B cell (primary cell): ENCODE results near the gene AHCY. TPM values are rescaled to one million over a fixed set of nuclear protein-coding genes. Genes with fewer than 3 reads are reported as not detected.
A peak's percentile ranks its signal among the peaks of the same experiment; 100 is the strongest.

ENCODE experiments used
- ATAC-seq: fragments of 200-7000 bp; cut with Tn5 transposase; one replicate; pipeline ENCODE4 v1.10.0; 2021; ENCODE audit warnings: low read depth, mild to moderate bottlenecking, moderate number of reproducible peaks, moderate library complexity
- CTCF ChIA-PET: fragments of 350-600 bp; sonication (Branson Sonifier 250); formaldehyde crosslinking; loops from one replicate; lab custom pipeline; 2021; ENCODE audit warnings: antibody characterized with exemption, inconsistent platforms; lab: Charles Lee
- POLR2A ChIA-PET: fragments of 350-600 bp; sonication (Branson Sonifier 250); formaldehyde crosslinking; loops from one replicate; lab custom pipeline; 2021; ENCODE audit warnings: antibody characterized with exemption; lab: Charles Lee
- DNase-seq: peaks from one replicate; pipeline ENCODE4 v3.0.0; 2013
- H2AFZ ChIP-seq: 2 replicates; pipeline ENCODE4 v1.6.1; 2012; ENCODE audit warnings: mild to moderate bottlenecking, low read depth, low read length; ENCODE audit not compliant: insufficient read depth, poor library complexity, severe bottlenecking
- H3K27ac ChIP-seq, 2 donors: 1 replicate in 1 of 2; 2 replicates in 1 of 2; pipeline ENCODE4 v1.5.1; 2012 to 2013; ENCODE audit warnings: low read length in 2 of 2, mild to moderate bottlenecking in 2 of 2, moderate library complexity in 1 of 2
- H3K27me3 ChIP-seq, 4 experiments: fragments of 200-600 bp in 1 of 4; sonication (generic) in 1 of 4; replicated peaks in 1 of 4; 1 replicate in 2 of 4; 2 replicates in 2 of 4; pipeline versions ENCODE4 v1.6.1 to v1.7.0; 2013 to 2016; ENCODE audit warnings: low read length in 3 of 4, mild to moderate bottlenecking in 2 of 4, mixed read lengths in 1 of 4, moderate library complexity in 1 of 4; ENCODE audit not compliant: insufficient read depth in 4 of 4, control insufficient read depth in 3 of 4; ENCODE audit errors: control extremely low read depth in 1 of 4
- H3K36me3 ChIP-seq, 2 experiments: replicated peaks in 1 of 2; 1 replicate in 1 of 2; 2 replicates in 1 of 2; pipeline versions ENCODE4 v1.6.1 to v1.7.1; 2013; ENCODE audit warnings: low read length in 1 of 2; ENCODE audit not compliant: insufficient read depth in 2 of 2, control insufficient read depth in 1 of 2; ENCODE audit errors: control extremely low read depth in 1 of 2, extremely low read depth in 1 of 2
- H3K4me1 ChIP-seq, 2 donors: fragments of 200-600 bp in 1 of 2; sonication (generic) in 1 of 2; 1 replicate in 1 of 2; 2 replicates in 1 of 2; pipeline versions ENCODE4 v1.5.1 to v1.6.1; 2013 to 2017; ENCODE audit warnings: low read length in 2 of 2; ENCODE audit not compliant: control insufficient read depth in 2 of 2, insufficient read depth in 2 of 2
- H3K4me2 ChIP-seq: replicated peaks from 2 replicates; pipeline ENCODE3; 2012; ENCODE audit warnings: mild to moderate bottlenecking, low read depth, low read length; ENCODE audit not compliant: poor library complexity, severe bottlenecking
- H3K4me3 ChIP-seq, 5 experiments: fragments of 200-600 bp in 1 of 5; sonication (generic) in 1 of 5; 1 replicate in 3 of 5; 2 replicates in 2 of 5; pipeline versions ENCODE4 v1.5.1 to v1.7.0; 2011 to 2016; ENCODE audit warnings: low read length in 4 of 5, mild to moderate bottlenecking in 4 of 5, low read depth in 2 of 5, control low read depth in 1 of 5, moderate library complexity in 1 of 5; ENCODE audit not compliant: insufficient read depth in 1 of 5; ENCODE audit errors: control extremely low read depth in 1 of 5, extremely low read depth in 1 of 5
- H3K79me2 ChIP-seq: fragments of 200-600 bp; sonication (generic); one replicate; pipeline ENCODE4 v1.6.0; 2016; ENCODE audit warnings: low read length; ENCODE audit not compliant: control insufficient read depth, insufficient read depth
- H3K9ac ChIP-seq: fragments of 200-600 bp; sonication (generic); 2 replicates; pipeline ENCODE4 v1.6.1; 2017; ENCODE audit warnings: mild to moderate bottlenecking, low read length, moderate library complexity
- H3K9me3 ChIP-seq, 3 donors: one replicate each; pipeline versions ENCODE4 v1.6.1 to v1.7.1; 2013; ENCODE audit warnings: low read length in 2 of 3; ENCODE audit not compliant: control insufficient read depth in 2 of 3, insufficient read depth in 1 of 3; ENCODE audit errors: control extremely low read depth in 1 of 3
- H4K20me1 ChIP-seq: 2 replicates; pipeline ENCODE4 v1.6.0; 2012; ENCODE audit warnings: mild to moderate bottlenecking, low read length; ENCODE audit not compliant: insufficient read depth, control insufficient read depth, poor library complexity, severe bottlenecking
- H3K27ac Mint-ChIP-seq: one replicate; pipeline ENCODE4 v1.8.0; 2021; ENCODE audit warnings: mixed read lengths
- H3K27me3 Mint-ChIP-seq: one replicate; pipeline ENCODE4 v1.8.0; 2021; ENCODE audit warnings: mixed read lengths
- H3K4me1 Mint-ChIP-seq: one replicate; pipeline ENCODE4 v1.8.0; 2021; ENCODE audit warnings: mixed read lengths
- H3K4me3 Mint-ChIP-seq: one replicate; pipeline ENCODE4 v1.8.0; 2021; ENCODE audit warnings: mixed read lengths
- H3K9me3 Mint-ChIP-seq: one replicate; pipeline ENCODE4 v1.8.0; 2022; ENCODE audit warnings: mixed read lengths; ENCODE audit not compliant: insufficient read depth
- CTCF ChIP-seq: fragments of 200-600 bp; IDR thresholded peaks from one replicate; pipeline ENCODE4 v1.8.0; 2022; ENCODE audit warnings: antibody characterized with exemption, mild to moderate bottlenecking
- EZH2 ChIP-seq: IDR thresholded peaks from 2 replicates; pipeline ENCODE4 v1.6.1; 2012; ENCODE audit warnings: borderline replicate concordance, low read depth, mild to moderate bottlenecking, moderate library complexity, low read length; ENCODE audit not compliant: insufficient read depth, poor library complexity, severe bottlenecking
- WGBS: methylation state at CpG from one replicate; pipeline ENCODE4 v1.1.5; 2013; ENCODE audit warnings: missing lambda C conversion rate; ENCODE audit not compliant: insufficient coverage; 5-methylcytosine and 5-hydroxymethylcytosine counted together
- intact Hi-C: fragments of 100-400 bp; cut with micrococcal nuclease; formaldehyde crosslinking; loops from one replicate; pipeline ENCODE4 v1.10.0; 2022
- polyA plus RNA-seq: library from polyadenylated mRNA; depleted of rRNA; stranded (reverse); fragments of >200 nt; gene quantifications from 2 replicates; pipeline ENCODE4 v1.2.3, GENCODE V29; 2012
- total RNA-seq, 2 donors: library from RNA; stranded (reverse); fragments of 120-200 nt in 1 of 2; gene quantifications; 1 replicate in 1 of 2; 2 replicates in 1 of 2; pipeline versions ENCODE4 v1.2.3 to v1.2.4, GENCODE V29; 2013 to 2022

Gene AHCY
- total and polyA plus RNA-seq, 2 donors (not counting 1 experiment from before 2014, with no cell fraction given) = 43.6 to 44.0 TPM

- H3K27ac ChIP-seq = no peak overlapping the region
- POLR2A ChIA-PET = no interaction called here
- H3K27me3 Mint-ChIP-seq = peaks cover 3% of the 10 kb centered on the region
- CTCF ChIA-PET = interaction anchor here (0.6 to 0.8 kb wide), 5 partner anchors 14 to 499 kb away, joined by 3 to 5 read pairs (median 3); no protein-coding TSS in a partner anchor
- TF ChIP-seq CTCF (no peak), EZH2 (no peak)
- no peaks in the 10 kb centered on the region for H3K9me3 Mint-ChIP-seq
- no peak overlapping the region for H3K9ac ChIP-seq
- intact Hi-C loops = no loop called here
- H3K4me3 Mint-ChIP-seq = peak overlapping the region; percentile 13
- H3K4me3 ChIP-seq = no peak overlapping the region
- peaks cover 0 to 3% (median 0%) of the 10 kb centered on the region in 3 donors for H3K9me3 ChIP-seq
- H4K20me1 ChIP-seq = no peaks in the 10 kb centered on the region
- ATAC-seq = no peak
- DNase-seq = no peak
- no peak overlapping the region for H3K27ac Mint-ChIP-seq
- H3K4me2 ChIP-seq = no peak overlapping the region
- H3K4me1 Mint-ChIP-seq = peaks cover 10% of the 10 kb centered on the region
- H3K27me3 ChIP-seq = peaks cover 0 to 14% (median 2%) of the 10 kb centered on the region in 4 experiments
- H3K79me2 ChIP-seq = no peaks in the 10 kb centered on the region
- no peak overlapping the region for H2AFZ ChIP-seq
- 92% methylated on average over 5 of the region's 9 CpGs for WGBS
- H3K4me1 ChIP-seq = peaks cover 10 to 12% of the 10 kb centered on the region in 2 donors
- H3K36me3 ChIP-seq = no peaks in the 10 kb centered on the region
Observed at GRCh38 chr20:34269996-34270627, 33.0 kb downstream of the AHCY start.
